ENCODE results near the gene MRPS18A. TPM values are rescaled to one million over a fixed set of nuclear protein-coding genes. Genes with fewer than 3 reads are reported as not detected.

The MRPS18A gene
- total RNA-seq, 1 donor from 2014 or later, result 34.5 TPM

- peak overlapping the region; percentile 88 for H3K27ac Mint-ChIP-seq
These were observed 21.5 kb upstream of the MRPS18A start for GRCh38 chr6:43708860-43709653.

DNA sequence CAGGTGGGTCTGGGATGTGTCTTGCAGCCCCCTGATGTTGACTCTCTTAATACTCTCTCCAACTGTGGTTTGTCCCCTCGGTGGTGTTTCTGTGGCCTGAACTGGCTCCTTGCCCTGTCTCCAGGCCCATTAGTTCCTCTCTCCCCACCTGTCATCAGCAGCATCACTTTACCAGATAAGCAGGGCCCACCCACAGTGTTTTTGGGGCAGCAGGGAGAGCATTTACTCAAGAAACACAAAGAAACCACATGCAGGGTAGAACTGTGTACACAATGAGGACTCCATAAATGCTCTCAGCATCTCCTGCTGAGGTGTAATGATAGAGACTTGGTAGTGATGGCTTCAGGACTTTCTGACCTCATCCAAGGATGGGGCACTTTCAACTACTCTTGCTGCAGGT lies 20.2 kb upstream of the MRPS18A start:
- H2AFZ ChIP-seq (replicated peaks), result no peak overlapping the region
- no peaks in the 10 kb centered on the region for H3K36me3 Mint-ChIP-seq
- DNase-seq (ENCODE audit: low spot score), result peak; percentile 61
- H4K20me1 ChIP-seq (ENCODE audit: low read depth), result no peaks in the 10 kb centered on the region
- no peaks in the 10 kb centered on the region for H3K9me3 ChIP-seq (ENCODE audit: low read depth)
- H3K4me2 ChIP-seq, result peak overlapping the region; percentile 2
- H3K27ac ChIP-seq, result no peak overlapping the region
- no peak overlapping the region for H3K27ac Mint-ChIP-seq
- H3K27me3 Mint-ChIP-seq (ENCODE audit: insufficient read depth, low read depth), result peaks cover 18% of the 10 kb centered on the region
- H3K9ac ChIP-seq, result no peak overlapping the region
- H3K79me2 ChIP-seq (ENCODE audit: low read depth), result no peaks in the 10 kb centered on the region
- no peak overlapping the region for H3K4me3 ChIP-seq
- no peak overlapping the region for H3K4me3 Mint-ChIP-seq
- no peaks in the 10 kb centered on the region for H3K36me3 ChIP-seq
- peaks cover 60% of the 10 kb centered on the region for H3K4me1 Mint-ChIP-seq
- no peaks in the 10 kb centered on the region for H3K9me3 Mint-ChIP-seq
- peaks cover 27% of the 10 kb centered on the region for H3F3A ChIP-seq (ENCODE audit: low read depth)
- no peaks in the 10 kb centered on the region for H3K27me3 ChIP-seq
- TF ChIP-seq EZH2phosphoT487 (IDR thresholded peaks at IDR 0.05) (no peak), EZH2 (IDR thresholded peaks at IDR 0.05) (no peak)
- TF ChIP-seq, protein P1, sequence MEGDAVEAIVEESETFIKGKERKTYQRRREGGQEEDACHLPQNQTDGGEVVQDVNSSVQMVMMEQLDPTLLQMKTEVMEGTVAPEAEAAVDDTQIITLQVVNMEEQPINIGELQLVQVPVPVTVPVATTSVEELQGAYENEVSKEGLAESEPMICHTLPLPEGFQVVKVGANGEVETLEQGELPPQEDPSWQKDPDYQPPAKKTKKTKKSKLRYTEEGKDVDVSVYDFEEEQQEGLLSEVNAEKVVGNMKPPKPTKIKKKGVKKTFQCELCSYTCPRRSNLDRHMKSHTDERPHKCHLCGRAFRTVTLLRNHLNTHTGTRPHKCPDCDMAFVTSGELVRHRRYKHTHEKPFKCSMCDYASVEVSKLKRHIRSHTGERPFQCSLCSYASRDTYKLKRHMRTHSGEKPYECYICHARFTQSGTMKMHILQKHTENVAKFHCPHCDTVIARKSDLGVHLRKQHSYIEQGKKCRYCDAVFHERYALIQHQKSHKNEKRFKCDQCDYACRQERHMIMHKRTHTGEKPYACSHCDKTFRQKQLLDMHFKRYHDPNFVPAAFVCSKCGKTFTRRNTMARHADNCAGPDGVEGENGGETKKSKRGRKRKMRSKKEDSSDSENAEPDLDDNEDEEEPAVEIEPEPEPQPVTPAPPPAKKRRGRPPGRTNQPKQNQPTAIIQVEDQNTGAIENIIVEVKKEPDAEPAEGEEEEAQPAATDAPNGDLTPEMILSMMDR (IDR thresholded peaks at IDR 0.05), result no peak
- H3K4me1 ChIP-seq, result peaks cover 37% of the 10 kb centered on the region

More at GRCh38 chr6:43708860-43709653, 21.5 kb upstream of the MRPS18A start:
- H4K20me1 ChIP-seq (ENCODE audit: low read depth), result no peaks in the 10 kb centered on the region
- no peak overlapping the region for H3K27ac ChIP-seq
- peaks cover 15% of the 10 kb centered on the region for H3K27me3 Mint-ChIP-seq (ENCODE audit: insufficient read depth, low read depth)
- H3K9me3 Mint-ChIP-seq, result no peaks in the 10 kb centered on the region
- no peaks in the 10 kb centered on the region for H3K79me2 ChIP-seq (ENCODE audit: low read depth)
- H2AFZ ChIP-seq (replicated peaks), result no peak overlapping the region
- no peaks in the 10 kb centered on the region for H3K36me3 ChIP-seq
- DNase-seq (ENCODE audit: low spot score), result no peak
- H3K4me1 ChIP-seq, result peaks cover 26% of the 10 kb centered on the region
- H3K36me3 Mint-ChIP-seq, result no peaks in the 10 kb centered on the region
- peaks cover 14% of the 10 kb centered on the region for H3F3A ChIP-seq (ENCODE audit: low read depth)
- no peak overlapping the region for H3K4me3 ChIP-seq
- no peak overlapping the region for H3K9ac ChIP-seq
- H3K9me3 ChIP-seq (ENCODE audit: low read depth), result no peaks in the 10 kb centered on the region
- no peaks in the 10 kb centered on the region for H3K27me3 ChIP-seq
- no peak for TF ChIP-seq EZH2phosphoT487 (IDR thresholded peaks at IDR 0.05)
- no peak for TF ChIP-seq EZH2 (IDR thresholded peaks at IDR 0.05)
- TF ChIP-seq, protein P1 (IDR thresholded peaks at IDR 0.05), result no peak
- H3K4me1 Mint-ChIP-seq, result peaks cover 52% of the 10 kb centered on the region
- H3K4me2 ChIP-seq, result no peak overlapping the region
- H3K4me3 Mint-ChIP-seq, result no peak overlapping the region

DNA sequence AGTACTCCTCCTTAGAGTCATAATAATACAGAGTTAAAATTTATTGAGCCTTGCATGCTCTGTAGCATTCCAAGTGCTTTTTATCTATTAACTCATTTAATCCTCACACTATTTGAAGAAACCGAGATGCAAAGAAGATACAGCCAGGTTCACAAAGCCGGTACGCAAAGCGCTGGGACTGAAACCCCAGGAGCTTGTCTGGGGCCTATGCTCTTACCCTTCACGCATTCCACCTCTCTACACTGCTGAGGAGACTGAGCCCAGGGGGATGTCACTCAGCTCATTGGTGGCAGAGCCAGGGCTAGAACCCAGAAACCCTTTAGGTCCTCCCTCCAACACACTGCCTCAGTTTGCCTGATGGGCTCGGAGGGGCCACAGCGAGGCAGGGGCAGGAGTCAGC lies 19.7 kb upstream of the MRPS18A start:
- H3K27me3 Mint-ChIP-seq (ENCODE audit: insufficient read depth, low read depth), result peaks cover 15% of the 10 kb centered on the region
- Histone ChIP-seq H3K36me3 (no peaks in the 10 kb centered on the region), H3K4me3 (no peak overlapping the region), H3K4me2 (no peak overlapping the region), H2AFZ (replicated peaks) (no peak overlapping the region), H3K9me3 (ENCODE audit: low read depth) (no peaks in the 10 kb centered on the region), H4K20me1 (ENCODE audit: low read depth) (no peaks in the 10 kb centered on the region), H3K4me1 (peaks cover 38% of the 10 kb centered on the region), H3F3A (ENCODE audit: low read depth) (peaks cover 32% of the 10 kb centered on the region), H3K79me2 (ENCODE audit: low read depth) (no peaks in the 10 kb centered on the region), H3K9ac (no peak overlapping the region), H3K27ac (no peak overlapping the region), H3K27me3 (no peaks in the 10 kb centered on the region)
- no peak for TF ChIP-seq EZH2 (IDR thresholded peaks at IDR 0.05)
- TF ChIP-seq, protein P1 (IDR thresholded peaks at IDR 0.05), result no peak
- no peak for TF ChIP-seq EZH2phosphoT487 (IDR thresholded peaks at IDR 0.05)
- H3K4me3 Mint-ChIP-seq, result no peak overlapping the region
- peaks cover 62% of the 10 kb centered on the region for H3K4me1 Mint-ChIP-seq
- H3K27ac Mint-ChIP-seq, result peak overlapping the region; percentile 19
- no peaks in the 10 kb centered on the region for H3K9me3 Mint-ChIP-seq
- H3K36me3 Mint-ChIP-seq, result no peaks in the 10 kb centered on the region
- DNase-seq (ENCODE audit: low spot score), result no peak
